SK-MEL-5 (cell line): ENCODE data around the gene KCNJ6. TPM values are rescaled to one million over a fixed set of nuclear protein-coding genes. Genes with fewer than 3 reads are reported as not detected.
"Not testable (repeated sequence)": the region's sequence is repeated elsewhere in the genome, so short reads cannot be mapped to it uniquely, and the experiment has no call there.

ENCODE experiments used
- DNase-seq: peaks from one replicate; pipeline ENCODE4 v3.0.0-alpha.2; 2016; ENCODE audit warnings: low read depth, low spot score
- in situ Hi-C: cut with HindIII; loops from 2 replicates; pipeline ENCODE4 v1.10.0; 2016; ENCODE audit warnings: low sequenced_read_pairs, high pct_unique_total_duplicates, low pct_unique_long_range_greater_than_20kb
- total RNA-seq: library from RNA; depleted of rRNA; stranded (reverse); fragments of >200 nt; shearing (Covaris generic); gene quantifications from 2 replicates; pipeline ENCODE4 v1.2.3, GENCODE V29; 2014

Gene KCNJ6
- total RNA-seq, 1 experiment from 2014 or later, result not detected

- DNase-seq, result no peak
- in situ Hi-C loops, result no loop called here
Measured at GRCh38 chr21:37658121-37658816, 258.0 kb downstream of the KCNJ6 start.

GRCh38 chr21:37656899-37657298, 259.4 kb downstream of the KCNJ6 start:
- in situ Hi-C loops, result no loop called here

DNA sequence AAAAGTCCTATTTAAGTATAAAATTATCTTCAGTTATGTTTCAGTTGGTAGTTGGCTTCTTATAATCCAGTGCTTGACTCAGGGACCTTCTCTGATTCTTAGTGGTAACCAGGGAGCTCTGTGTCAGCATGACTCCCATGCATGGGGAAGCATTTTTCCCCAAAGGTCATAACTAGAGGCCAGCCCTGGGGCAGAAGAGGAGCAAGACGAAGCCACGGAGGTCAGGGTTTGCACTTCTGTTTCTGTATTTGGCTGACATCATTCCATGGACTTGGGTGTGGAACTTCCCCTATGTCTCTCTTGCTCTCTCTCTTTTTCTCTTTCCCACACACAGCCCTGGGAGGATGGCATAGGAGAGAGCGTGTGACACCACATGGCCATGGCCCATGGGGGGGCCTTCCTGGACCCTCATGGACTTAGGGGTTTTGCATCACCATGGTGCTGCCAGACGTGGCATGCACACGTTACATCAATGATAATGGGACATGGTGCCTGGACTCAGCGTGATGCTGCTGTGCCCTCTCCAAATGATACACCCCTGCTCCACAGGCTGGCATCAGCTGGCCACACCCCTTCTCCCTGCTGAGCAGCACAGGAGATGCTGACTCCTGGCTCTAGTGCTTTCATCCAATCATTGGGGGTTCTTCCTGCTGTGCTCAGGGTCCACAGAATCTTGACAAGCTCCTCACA, 260.5 kb downstream of the KCNJ6 start:
- in situ Hi-C loops, result no loop called here
- DNase-seq, result no peak

More at GRCh38 chr21:37656899-37657298, 259.4 kb downstream of the KCNJ6 start:
- DNase-seq, result no peak

DNA sequence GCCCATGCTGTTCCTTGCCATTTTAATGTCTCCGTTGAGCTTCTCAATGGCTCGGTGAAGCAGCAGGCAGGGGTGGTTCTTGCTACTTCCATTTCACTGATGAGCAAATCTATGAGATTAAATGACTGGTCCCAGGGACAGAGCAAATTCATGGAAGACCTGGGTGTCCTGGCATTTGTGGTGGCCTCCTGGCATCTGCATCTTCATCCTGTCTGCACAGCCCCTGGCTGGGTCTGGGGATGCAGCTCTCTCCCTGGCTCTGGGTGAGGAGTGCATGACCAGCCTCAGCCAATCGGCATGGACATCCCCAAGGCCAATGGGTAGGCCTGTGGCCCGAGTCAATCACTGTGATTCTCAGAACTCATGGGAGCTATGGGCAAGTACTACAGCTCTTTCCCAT, 261.7 kb downstream of the KCNJ6 start:
- in situ Hi-C loops, result no loop called here
- DNase-seq, result no peak

GRCh38 chr21:37653201-37653600, 263.1 kb downstream of the KCNJ6 start:
- no peak for DNase-seq
- in situ Hi-C loops, result no loop called here

DNA sequence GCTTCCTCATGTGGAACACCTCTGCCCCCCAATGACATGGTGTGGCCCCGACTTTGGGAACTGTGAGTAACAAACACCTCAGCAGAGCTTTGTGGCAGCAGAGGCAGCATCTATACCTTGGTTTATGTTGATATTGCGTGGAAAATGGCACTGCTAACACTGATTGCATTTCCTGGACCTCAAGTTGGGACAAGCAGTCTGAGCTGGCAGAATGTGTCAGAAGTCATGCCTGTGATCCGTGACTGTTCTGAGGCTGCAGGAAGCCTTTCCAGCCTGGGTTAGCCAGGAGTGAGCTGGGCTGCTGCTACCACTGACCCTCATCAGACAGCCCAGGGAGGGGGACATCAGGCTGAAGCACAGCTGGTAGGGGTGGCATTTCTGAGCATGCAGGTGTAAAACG, 268.5 kb downstream of the KCNJ6 start:
- DNase-seq, result no peak
- in situ Hi-C loops, result no loop called here

DNA sequence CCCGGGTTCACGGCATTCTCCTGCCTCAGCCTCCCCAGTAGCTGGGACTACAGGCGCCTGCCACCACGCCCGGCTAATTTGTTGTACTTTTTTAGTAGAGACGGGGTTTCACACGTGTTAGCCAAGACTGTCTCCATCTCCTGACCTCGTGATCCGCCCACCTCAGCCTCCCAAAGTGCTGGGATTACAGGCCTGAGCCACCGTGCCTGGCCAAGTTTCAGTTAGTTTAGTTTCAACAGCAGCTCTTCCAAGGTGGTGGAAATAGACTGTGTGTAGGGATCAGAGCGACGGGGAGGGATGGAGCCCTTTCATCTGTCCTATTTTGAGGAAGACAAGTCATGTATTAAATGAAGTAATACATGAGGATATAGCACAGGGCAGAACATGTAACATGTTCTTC, 269.5 kb downstream of the KCNJ6 start:
- DNase-seq, in situ Hi-C loops: not testable (repeated sequence)

GRCh38 chr21:37645848-37646247, 270.4 kb downstream of the KCNJ6 start:
- in situ Hi-C loops, result no loop called here
- no peak for DNase-seq

DNA sequence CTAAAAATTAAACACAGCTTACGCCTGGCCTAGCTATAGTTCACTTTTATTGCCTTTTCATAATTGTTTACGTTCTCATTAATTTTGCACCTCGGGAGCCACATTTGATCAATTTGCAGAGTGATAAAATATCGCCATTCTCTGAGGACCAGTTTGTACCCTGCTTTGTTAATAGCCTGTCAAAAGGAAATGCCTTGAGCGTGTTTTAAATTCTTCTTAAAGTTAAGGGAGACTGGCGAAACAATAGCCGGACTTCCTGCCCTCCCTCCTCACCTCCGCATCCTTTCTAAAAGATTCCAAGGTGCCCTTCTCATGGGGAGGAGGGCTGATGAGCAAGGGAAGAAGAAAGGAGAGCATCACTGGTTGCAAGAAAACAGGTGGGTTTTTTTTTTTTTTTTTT, 271.6 kb downstream of the KCNJ6 start:
- in situ Hi-C loops, result no loop called here
- no peak for DNase-seq

DNA sequence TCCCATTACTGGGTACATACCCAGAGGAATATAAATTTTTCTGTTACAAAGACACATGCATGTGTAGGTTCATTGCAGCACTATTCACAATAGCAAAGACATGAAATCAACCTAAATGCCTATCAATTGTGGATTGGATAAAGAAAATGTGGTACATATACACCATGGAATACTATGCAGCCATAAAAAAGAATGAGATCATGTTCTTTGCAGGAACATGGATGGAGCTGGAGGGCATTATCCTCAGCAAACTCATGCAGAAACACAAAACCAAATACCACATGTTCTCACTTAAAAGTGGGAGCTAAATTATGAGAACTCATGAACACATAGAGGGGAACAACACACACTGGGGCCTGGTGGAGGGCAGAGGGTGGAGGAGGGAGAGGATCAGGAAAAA, 272.4 kb downstream of the KCNJ6 start:
- in situ Hi-C loops, DNase-seq: not testable (repeated sequence)

- peak; percentile 58 for DNase-seq
- in situ Hi-C loops, result no loop called here
Measured at GRCh38 chr21:37642493-37642892, 273.8 kb downstream of the KCNJ6 start.

DNA sequence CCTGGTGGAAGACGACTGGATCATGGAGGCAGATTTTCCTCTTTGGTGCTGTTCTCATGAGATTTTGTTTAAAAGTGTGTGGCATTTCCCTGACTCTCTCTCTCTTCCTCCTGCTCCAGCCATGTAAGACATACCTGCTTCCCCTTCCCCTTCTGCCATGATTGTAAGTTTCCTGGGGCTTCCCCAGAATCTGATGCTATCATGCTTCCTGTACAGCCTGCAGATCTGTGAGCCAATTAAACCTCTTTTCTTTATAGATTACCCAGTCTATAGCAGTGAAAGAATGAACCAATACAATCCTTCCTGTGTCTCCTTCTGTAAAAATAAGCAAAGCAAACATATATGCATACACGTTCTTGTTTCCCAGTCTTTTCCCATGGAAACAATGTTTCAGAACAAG, 276.5 kb downstream of the KCNJ6 start:
- in situ Hi-C loops, result no loop called here
- DNase-seq, result no peak

DNA sequence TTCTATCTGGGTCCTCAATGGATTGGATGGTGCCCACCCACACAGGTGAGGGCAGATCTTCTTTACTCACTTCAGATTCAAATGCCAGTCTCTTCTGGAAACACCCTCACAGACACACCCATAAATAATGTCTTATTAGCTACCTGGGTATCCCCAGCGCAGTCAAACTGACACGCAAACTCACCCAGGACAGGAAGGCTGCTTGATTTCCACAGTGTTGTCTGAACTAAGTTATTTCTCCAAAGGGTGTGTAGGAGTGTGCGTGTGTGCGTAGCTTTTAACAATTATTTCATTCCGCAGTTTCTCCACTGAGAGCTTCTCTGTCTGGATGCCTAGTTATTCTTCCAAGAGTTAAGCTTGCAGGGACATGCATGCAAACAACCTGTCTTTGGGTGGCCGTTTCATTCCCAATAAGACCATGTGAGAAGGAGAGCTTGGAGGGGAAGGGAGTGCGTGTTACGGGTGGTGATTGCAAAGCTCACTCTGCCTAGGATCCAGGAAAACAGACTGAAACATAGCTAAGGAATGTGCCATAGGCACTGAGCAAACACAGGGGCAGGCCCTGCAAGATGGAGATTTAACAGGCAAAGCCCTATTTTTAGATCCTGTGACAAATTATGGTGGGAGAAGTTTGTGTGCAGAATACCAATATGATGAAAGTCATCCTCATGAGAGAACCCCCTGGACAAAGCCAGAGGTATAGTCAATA, 280.0 kb downstream of the KCNJ6 start:
- in situ Hi-C loops, result no loop called here
- DNase-seq, result no peak

GRCh38 chr21:37631319-37632117, 284.7 kb downstream of the KCNJ6 start:
- in situ Hi-C loops, result no loop called here

DNA sequence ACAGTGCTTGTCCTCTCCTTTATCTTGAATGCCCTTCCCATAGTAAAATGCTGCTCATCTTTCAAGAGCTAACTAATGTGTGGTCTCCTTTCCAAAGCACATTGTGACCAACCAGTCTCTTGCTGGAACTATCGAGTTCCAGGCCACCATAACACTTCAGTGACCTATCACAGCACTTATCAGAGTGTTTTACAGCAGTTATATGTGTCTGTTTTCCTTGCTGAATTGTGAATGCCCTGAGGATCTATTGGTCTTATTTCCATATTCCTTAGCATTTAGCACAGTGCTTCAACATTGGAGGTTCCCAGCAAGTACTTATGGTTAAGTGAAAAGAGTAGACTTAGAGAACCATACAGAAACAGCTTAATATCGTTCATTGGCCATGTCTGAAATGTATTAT, 285.4 kb downstream of the KCNJ6 start:
- no peak for DNase-seq
- in situ Hi-C loops, result no loop called here

More at GRCh38 chr21:37631319-37632117, 284.7 kb downstream of the KCNJ6 start:
- DNase-seq, result no peak

DNA sequence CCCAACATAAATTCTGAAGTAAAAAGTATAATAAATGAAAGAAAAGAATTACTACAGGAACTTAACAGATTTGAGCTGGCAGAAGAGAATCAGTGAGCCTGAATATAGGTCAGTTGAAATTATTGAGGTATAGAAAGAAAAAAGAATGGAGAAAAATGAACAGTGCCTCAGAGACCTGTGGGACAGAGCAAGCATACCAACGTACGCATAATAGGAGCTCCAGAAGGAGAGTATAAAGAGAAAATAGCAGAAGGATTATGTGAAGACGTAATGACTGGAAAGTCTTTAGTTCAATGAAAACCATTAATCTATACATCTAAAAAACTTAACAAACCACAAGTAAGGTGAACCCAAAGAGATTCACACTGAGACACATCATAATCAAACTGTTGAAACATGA, 287.9 kb downstream of the KCNJ6 start:
- DNase-seq, result no peak
- in situ Hi-C loops, result no loop called here

DNA sequence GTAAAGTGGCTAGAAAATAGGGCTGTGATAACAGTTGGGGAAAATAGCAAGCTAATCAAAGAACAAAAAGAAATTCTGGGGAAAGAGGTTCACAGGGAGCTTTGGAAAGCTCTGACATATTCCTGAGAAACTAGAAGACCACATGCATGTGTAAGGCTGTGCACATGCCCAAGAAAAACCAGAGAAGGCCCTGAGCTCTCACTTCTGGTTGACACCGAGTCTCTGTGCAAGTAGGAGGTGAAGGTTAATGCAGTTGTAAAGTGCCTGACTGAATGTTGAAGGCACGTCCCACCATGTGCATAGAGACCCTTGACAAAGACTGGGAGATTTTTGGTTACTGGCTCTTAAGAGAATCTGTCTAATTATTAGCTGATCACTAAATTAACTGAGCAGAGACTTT, 288.7 kb downstream of the KCNJ6 start:
- in situ Hi-C loops, result no loop called here

DNA sequence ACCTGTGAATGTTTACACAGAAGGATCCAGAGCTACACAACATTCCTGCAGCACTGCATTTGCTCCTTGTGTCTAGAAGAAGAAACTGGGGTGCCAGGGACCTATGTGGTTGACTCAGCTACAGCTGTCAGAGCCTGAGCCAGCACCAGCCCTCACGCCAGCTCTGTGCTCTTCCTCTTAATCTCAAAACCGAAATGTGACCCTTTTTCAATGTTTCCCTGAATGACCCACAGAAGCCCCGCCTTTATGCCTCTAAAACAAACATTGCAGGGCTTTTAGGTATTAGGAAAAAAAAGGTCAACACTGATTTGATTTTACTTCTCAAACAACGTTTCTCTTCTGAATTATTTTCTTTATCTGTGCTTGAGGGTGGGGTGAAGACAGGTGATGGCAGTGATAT, 289.2 kb downstream of the KCNJ6 start:
- in situ Hi-C loops, result no loop called here
- no peak for DNase-seq

More for the DNA sequence above, 288.7 kb downstream of the KCNJ6 start:
- DNase-seq, result no peak
